HepG2 (cell line): ENCODE measurements around the gene GABRB1. TPM values are rescaled to one million over a fixed set of nuclear protein-coding genes. Genes with fewer than 3 reads are reported as not detected.

Source experiments
- ATAC-seq: fragments of 200-7000 bp; cut with Tn5 transposase; 3 replicates; pipeline ENCODE4 v1.9.1; 2020; ENCODE audit warnings: mild to moderate bottlenecking, moderate library complexity
- BruUV-seq: library from RNA; stranded (reverse); fragments of 400-500 nt; replicated peaks from 2 replicates; lab custom pipeline; 2021; lab: Mats Ljungman, UMichigan
- CTCF ChIA-PET: fragments of 300-600 bp; formaldehyde crosslinking; extraction: SDS; loops from one replicate; lab custom pipeline; 2021; ENCODE audit warnings: low total read pairs, inconsistent platforms, low intra/inter-chr PET ratio; lab: Yijun Ruan, JAX
- POLR2A ChIA-PET: fragments of 350-600 bp; sonication (Branson Sonifier 250); formaldehyde crosslinking; loops from one replicate; lab custom pipeline; 2020; ENCODE audit warnings: antibody characterized with exemption, inconsistent platforms; lab: Yijun Ruan, JAX
- DNase-seq: peaks from one replicate; pipeline ENCODE4 v3.0.0-alpha.2; 2015; ENCODE audit warnings: low spot score
- FAIRE-seq: peaks from 3 replicates; lab custom pipeline; 2011; peaks lifted over from hg19 to GRCh38; lab: Jason Lieb, UNC
- H2AFZ ChIP-seq: one replicate; pipeline ENCODE4 v1.6.1; 2011; ENCODE audit warnings: low read length, inconsistent platforms
- H3K27ac ChIP-seq: fragments of 300-600 bp; 3 replicates; pipeline ENCODE4 v1.8.0; 2011; ENCODE audit warnings: mixed run types, mild to moderate bottlenecking, mixed read lengths, low read length, inconsistent platforms; ENCODE audit not compliant: insufficient read depth; ENCODE audit errors: extremely low read length
- H3K27me3 ChIP-seq, 2 experiments: fragments of 200-600 bp in 1 of 2; 2 replicates in 1 of 2; 3 replicates in 1 of 2; pipeline versions ENCODE4 v1.6.0 to v1.8.0; 2011; ENCODE audit warnings: low read length in 2 of 2, mild to moderate bottlenecking in 2 of 2, moderate library complexity in 2 of 2, inconsistent platforms in 1 of 2; ENCODE audit not compliant: insufficient read depth in 2 of 2, control insufficient read depth in 1 of 2
- H3K36me3 ChIP-seq, 2 experiments: fragments of 200-600 bp in 1 of 2; replicated peaks in 1 of 2; 2 replicates in 1 of 2; 3 replicates in 1 of 2; pipeline versions ENCODE4 v1.5.1 to v1.8.0; 2011; ENCODE audit warnings: low read length in 2 of 2, inconsistent platforms in 1 of 2; ENCODE audit not compliant: insufficient read depth in 2 of 2, control insufficient read depth in 1 of 2
- H3K4me1 ChIP-seq: 2 replicates; pipeline ENCODE4 v1.5.1; 2012; ENCODE audit warnings: low read length, inconsistent platforms; ENCODE audit not compliant: insufficient read depth
- H3K4me2 ChIP-seq: 2 replicates; pipeline ENCODE4 v1.6.0; 2011; ENCODE audit warnings: low read depth, low read length, inconsistent platforms
- H3K4me3 ChIP-seq, 3 experiments: fragments of 200-600 bp in 1 of 3; sonication (generic), shearing (Covaris generic) in 1 of 3; replicated peaks in 1 of 3; 2 replicates each; pipeline ENCODE4 v1.5.1; 2011 to 2016; ENCODE audit warnings: low read length in 3 of 3, inconsistent platforms in 2 of 3, low read depth in 2 of 3, mild to moderate bottlenecking in 2 of 3, control low read depth in 1 of 3, mixed read lengths in 1 of 3; ENCODE audit not compliant: insufficient read depth in 1 of 3
- H3K79me2 ChIP-seq: one replicate; pipeline ENCODE4 v1.6.1; 2011; ENCODE audit warnings: low read length, inconsistent platforms; ENCODE audit not compliant: insufficient read depth
- H3K9ac ChIP-seq: 2 replicates; pipeline ENCODE4 v1.6.0; 2011; ENCODE audit warnings: mild to moderate bottlenecking, low read depth, low read length, inconsistent platforms; ENCODE audit not compliant: insufficient read depth
- H3K9me3 ChIP-seq: 2 replicates; pipeline ENCODE4 v1.5.1; 2012; ENCODE audit warnings: mild to moderate bottlenecking, low read length
- H4K20me1 ChIP-seq: 2 replicates; pipeline ENCODE4 v1.6.0; 2011; ENCODE audit warnings: inconsistent platforms, mild to moderate bottlenecking, low read length, moderate library complexity; ENCODE audit not compliant: insufficient read depth
- IKZF4 ChIP-seq: sonication (generic); formaldehyde crosslinking; IDR thresholded peaks from 2 replicates; pipeline ENCODE4 v1.5.1; 2020; ENCODE audit warnings: borderline replicate concordance, mild to moderate bottlenecking, low read depth, missing genetic modification reagents; ENCODE audit errors: not compliant biosample characterization
- ZC3H13 ChIP-seq: sonication (generic); formaldehyde crosslinking; IDR thresholded peaks from 2 replicates; pipeline ENCODE4 v1.8.1; 2023; ENCODE audit warnings: mild to moderate bottlenecking, missing genetic modification reagents, moderate library complexity
- WGBS: methylation state at CpG from one replicate; pipeline ENCODE4 v1.1.6; 2017; ENCODE audit warnings: low lambda C conversion rate; 5-methylcytosine and 5-hydroxymethylcytosine counted together
- in situ Hi-C: cut with HindIII; loops from 2 replicates; pipeline ENCODE4 v1.10.0; 2017; ENCODE audit warnings: low pct_unique_long_range_greater_than_20kb; ENCODE audit not compliant: extremely low pct_ligation_motif_present
- intact Hi-C: fragments of 100-400 bp; cut with micrococcal nuclease; formaldehyde crosslinking; loops from one replicate; pipeline ENCODE4 v1.10.0; 2022; ENCODE audit not compliant: unreplicated experiment
- polyA plus RNA-seq, 8 experiments: library from polyadenylated mRNA; depleted of rRNA in 3 of 8; stranded (reverse) in 7 of 8; unstranded in 1 of 8; fragments of >200 nt; fragmentation: Illumina TruSeq in 4 of 8; extraction: Trizol in 4 of 8; gene quantifications; 2 replicates each; pipeline versions ENCODE4 v1.2.1 to v1.2.3, GENCODE V29; 2011 to 2016; ENCODE audit warnings: low read depth in 4 of 8, missing spikeins in 1 of 8, mixed read lengths in 1 of 8; ENCODE audit not compliant: insufficient read depth in 1 of 8
- total RNA-seq, 5 experiments: library from RNA; depleted of rRNA; stranded (reverse); fragments of >200 nt; fragmentation: Illumina TruSeq; extraction: Trizol; gene quantifications; 2 replicates each; pipeline ENCODE4 v1.2.3, GENCODE V29; 2016; ENCODE audit warnings: low read depth in 1 of 5
- TF ChIP-seq, protein P1 (sequence below): sonication (generic); formaldehyde crosslinking; IDR thresholded peaks from 2 replicates; pipeline ENCODE4 v1.4.0; 2020; ENCODE audit warnings: missing genetic modification reagents, borderline replicate concordance
- TF ChIP-seq, protein P2 (sequence below): sonication (generic); formaldehyde crosslinking; IDR thresholded peaks from 2 replicates; pipeline ENCODE4 v1.5.0; 2020; ENCODE audit warnings: missing genetic modification reagents

GABRB1 gene
- total and polyA plus RNA-seq, 2 of the 13 experiments (the other 11 are each of a cell fraction or from before 2014, with no cell fraction given), result not detected

DNA sequence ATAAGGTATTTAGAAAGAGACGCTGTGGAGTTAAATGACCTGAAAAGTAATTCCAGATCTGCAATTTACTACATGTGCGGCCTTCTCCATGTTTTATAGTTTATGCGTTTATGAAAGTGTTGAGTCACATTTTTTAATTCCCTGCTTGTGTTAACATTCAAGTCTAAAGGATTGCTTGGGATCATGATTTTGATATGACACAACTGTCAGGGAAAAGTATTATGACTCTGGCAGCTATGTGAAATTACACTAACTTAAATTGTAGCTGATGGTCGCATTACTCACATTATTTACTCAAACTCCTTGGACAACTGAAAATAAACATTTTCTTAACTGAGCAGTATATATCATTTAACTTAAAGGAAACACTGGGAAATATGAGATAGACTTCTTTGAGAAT, 14.3 kb upstream of the GABRB1 start (continued):
- no peak for TF ChIP-seq IKZF4 (CRISPR knock-in tag)
- TF ChIP-seq, protein P1, sequence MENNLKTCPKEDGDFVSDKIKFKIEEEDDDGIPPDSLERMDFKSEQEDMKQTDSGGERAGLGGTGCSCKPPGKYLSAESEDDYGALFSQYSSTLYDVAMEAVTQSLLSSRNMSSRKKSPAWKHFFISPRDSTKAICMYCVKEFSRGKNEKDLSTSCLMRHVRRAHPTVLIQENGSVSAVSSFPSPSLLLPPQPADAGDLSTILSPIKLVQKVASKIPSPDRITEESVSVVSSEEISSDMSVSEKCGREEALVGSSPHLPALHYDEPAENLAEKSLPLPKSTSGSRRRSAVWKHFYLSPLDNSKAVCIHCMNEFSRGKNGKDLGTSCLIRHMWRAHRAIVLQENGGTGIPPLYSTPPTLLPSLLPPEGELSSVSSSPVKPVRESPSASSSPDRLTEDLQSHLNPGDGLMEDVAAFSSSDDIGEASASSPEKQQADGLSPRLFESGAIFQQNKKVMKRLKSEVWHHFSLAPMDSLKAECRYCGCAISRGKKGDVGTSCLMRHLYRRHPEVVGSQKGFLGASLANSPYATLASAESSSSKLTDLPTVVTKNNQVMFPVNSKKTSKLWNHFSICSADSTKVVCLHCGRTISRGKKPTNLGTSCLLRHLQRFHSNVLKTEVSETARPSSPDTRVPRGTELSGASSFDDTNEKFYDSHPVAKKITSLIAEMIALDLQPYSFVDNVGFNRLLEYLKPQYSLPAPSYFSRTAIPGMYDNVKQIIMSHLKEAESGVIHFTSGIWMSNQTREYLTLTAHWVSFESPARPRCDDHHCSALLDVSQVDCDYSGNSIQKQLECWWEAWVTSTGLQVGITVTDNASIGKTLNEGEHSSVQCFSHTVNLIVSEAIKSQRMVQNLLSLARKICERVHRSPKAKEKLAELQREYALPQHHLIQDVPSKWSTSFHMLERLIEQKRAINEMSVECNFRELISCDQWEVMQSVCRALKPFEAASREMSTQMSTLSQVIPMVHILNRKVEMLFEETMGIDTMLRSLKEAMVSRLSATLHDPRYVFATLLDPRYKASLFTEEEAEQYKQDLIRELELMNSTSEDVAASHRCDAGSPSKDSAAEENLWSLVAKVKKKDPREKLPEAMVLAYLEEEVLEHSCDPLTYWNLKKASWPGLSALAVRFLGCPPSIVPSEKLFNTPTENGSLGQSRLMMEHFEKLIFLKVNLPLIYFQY (CRISPR knock-in tag), result no peak

DNA sequence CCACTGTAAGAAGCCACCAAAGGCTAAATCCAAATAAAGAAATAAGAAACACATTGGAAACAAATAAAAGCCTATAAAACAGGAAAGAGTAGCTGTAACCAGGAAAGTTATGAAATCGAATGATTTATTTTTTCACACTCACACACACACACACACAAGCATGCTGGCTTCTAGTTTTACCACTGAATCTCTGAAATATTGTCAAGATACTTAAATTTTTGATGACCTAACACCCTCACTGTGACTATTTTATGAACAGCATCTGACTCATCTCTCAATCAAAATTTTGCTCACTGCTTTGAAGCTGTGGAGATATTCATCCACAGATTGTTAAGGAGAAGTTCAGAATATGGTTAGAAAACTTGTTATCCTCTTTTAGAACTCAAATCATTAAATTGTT, 13.9 kb upstream of the GABRB1 start:
- in situ Hi-C loops (no loop called here), intact Hi-C loops (no loop called here)
- H3K27me3 ChIP-seq, result no peaks in the 10 kb centered on the region
- no peaks in the 10 kb centered on the region for H3K79me2 ChIP-seq
- no peak for ATAC-seq
- no TSS peak for BruUV-seq
- 0% methylated on average over 1 of the region's 1 CpG for WGBS
- POLR2A ChIA-PET, result no interaction called here
- no peak for FAIRE-seq
- no peak for DNase-seq
- H4K20me1 ChIP-seq, result no peaks in the 10 kb centered on the region
- TF ChIP-seq, protein P2, sequence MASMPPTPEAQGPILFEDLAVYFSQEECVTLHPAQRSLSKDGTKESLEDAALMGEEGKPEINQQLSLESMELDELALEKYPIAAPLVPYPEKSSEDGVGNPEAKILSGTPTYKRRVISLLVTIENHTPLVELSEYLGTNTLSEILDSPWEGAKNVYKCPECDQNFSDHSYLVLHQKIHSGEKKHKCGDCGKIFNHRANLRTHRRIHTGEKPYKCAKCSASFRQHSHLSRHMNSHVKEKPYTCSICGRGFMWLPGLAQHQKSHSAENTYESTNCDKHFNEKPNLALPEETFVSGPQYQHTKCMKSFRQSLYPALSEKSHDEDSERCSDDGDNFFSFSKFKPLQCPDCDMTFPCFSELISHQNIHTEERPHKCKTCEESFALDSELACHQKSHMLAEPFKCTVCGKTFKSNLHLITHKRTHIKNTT (CRISPR knock-in tag), result no peak
- TF ChIP-seq ZC3H13, result no peak
- H3K9ac ChIP-seq, result no peak overlapping the region
- CTCF ChIA-PET, result no interaction called here
- no peaks in the 10 kb centered on the region for H3K4me1 ChIP-seq
- no peaks in the 10 kb centered on the region for H3K36me3 ChIP-seq
- H3K4me2 ChIP-seq, result no peak overlapping the region
- no peak overlapping the region for H3K4me3 ChIP-seq
- H3K27ac ChIP-seq, result no peak overlapping the region
- H2AFZ ChIP-seq, result no peak overlapping the region
- no peaks in the 10 kb centered on the region for H3K9me3 ChIP-seq
